ENCODE data around the gene RPGR.

DNA sequence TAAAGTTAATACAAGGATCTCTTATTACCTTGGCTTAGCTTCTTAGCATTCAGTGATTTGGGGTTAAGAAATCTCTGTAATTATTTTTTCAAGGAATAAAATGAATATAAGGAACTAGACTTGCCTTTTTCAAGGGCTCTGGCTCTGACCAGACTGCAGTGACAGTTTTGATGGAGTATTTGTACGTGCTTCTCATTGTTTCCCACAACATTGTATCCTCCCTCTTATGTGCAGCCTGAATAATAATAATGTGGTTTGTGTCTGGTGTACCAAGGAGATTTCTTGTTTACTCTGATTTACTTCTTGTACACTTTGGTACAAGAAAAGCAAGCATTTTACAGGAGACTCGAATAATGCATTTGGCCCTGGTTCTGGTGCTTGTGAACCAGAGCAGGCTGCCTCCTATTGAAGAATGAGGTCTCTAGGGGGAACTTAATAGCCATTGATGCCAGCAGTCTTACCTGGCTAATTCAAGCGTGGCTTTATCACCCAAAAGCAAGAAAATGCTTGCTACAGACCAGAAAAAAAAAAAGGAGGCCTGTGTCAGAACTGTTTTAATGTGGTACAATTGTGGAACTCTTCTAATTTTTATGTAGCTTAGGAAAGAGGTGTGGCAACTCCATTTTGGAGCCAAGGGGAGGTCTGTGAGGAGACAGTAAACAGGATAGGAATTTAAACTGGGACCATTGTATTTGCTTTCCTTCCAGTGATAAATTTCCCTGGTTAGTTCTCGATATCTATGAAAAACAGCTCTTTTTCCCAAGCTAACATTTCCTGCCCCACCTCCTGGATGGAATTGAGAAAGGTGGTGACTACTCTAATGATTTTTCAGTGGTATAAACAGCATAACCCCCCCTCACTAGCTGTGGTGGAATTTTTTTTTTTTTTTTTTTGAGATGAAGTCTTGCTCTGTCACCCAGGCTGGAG, 30.7 kb upstream of the RPGR start:
- TF ChIP-seq ZNF12 (CRISPR knock-in tag; IDR thresholded peaks at IDR 0.05): no peak
- no peak for TF ChIP-seq EP300 (IDR thresholded peaks at IDR 0.05; ENCODE audit: low read length)
- TF ChIP-seq, protein P1, sequence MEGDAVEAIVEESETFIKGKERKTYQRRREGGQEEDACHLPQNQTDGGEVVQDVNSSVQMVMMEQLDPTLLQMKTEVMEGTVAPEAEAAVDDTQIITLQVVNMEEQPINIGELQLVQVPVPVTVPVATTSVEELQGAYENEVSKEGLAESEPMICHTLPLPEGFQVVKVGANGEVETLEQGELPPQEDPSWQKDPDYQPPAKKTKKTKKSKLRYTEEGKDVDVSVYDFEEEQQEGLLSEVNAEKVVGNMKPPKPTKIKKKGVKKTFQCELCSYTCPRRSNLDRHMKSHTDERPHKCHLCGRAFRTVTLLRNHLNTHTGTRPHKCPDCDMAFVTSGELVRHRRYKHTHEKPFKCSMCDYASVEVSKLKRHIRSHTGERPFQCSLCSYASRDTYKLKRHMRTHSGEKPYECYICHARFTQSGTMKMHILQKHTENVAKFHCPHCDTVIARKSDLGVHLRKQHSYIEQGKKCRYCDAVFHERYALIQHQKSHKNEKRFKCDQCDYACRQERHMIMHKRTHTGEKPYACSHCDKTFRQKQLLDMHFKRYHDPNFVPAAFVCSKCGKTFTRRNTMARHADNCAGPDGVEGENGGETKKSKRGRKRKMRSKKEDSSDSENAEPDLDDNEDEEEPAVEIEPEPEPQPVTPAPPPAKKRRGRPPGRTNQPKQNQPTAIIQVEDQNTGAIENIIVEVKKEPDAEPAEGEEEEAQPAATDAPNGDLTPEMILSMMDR (IDR thresholded peaks at IDR 0.05 in 2 of 3, conservative IDR thresholded peaks at IDR 0.05 in 1 of 3; ENCODE audit: insufficient read depth in 2 of 3, low read depth in 1 of 3, low read length in 3 of 3): no peak
- no peak for TF ChIP-seq ZNF175 (CRISPR knock-in tag; IDR thresholded peaks at IDR 0.05; ENCODE audit: low read depth)
- TF ChIP-seq TAF1 (IDR thresholded peaks at IDR 0.05; ENCODE audit: control insufficient read depth, extremely low read depth, insufficient read depth, low read length, severe bottlenecking): no peak
- TF ChIP-seq ESRRA (IDR thresholded peaks at IDR 0.05; ENCODE audit: borderline replicate concordance, low read depth): no peak
